ENCODE measurements around the gene SCGB1D4.

DNA sequence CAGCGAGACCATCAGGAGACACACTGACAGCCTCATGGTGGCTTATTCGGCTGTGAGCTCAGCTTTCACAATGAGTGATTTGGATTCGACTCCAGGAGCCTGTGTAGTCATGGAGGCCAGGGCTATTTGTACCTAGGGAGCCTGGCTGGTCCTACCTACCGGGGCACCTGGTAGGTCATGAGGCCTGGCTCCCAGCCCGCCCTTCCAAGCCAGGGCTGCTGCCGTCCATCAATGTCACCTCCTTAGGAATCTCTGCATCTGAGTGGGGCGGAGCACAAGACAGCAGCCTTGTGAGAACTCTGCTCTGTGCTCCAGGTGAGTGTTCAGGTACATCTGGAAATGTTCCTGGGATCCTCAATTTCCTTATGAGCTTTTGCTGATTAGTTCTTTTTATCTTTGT is at the start of gene SCGB1D4:
- TF ChIP-seq, protein P1, sequence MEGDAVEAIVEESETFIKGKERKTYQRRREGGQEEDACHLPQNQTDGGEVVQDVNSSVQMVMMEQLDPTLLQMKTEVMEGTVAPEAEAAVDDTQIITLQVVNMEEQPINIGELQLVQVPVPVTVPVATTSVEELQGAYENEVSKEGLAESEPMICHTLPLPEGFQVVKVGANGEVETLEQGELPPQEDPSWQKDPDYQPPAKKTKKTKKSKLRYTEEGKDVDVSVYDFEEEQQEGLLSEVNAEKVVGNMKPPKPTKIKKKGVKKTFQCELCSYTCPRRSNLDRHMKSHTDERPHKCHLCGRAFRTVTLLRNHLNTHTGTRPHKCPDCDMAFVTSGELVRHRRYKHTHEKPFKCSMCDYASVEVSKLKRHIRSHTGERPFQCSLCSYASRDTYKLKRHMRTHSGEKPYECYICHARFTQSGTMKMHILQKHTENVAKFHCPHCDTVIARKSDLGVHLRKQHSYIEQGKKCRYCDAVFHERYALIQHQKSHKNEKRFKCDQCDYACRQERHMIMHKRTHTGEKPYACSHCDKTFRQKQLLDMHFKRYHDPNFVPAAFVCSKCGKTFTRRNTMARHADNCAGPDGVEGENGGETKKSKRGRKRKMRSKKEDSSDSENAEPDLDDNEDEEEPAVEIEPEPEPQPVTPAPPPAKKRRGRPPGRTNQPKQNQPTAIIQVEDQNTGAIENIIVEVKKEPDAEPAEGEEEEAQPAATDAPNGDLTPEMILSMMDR (IDR thresholded peaks at IDR 0.05), result no peak
- TF ChIP-seq POLR2A (IDR thresholded peaks at IDR 0.05) (no peak), EP300 (IDR thresholded peaks at IDR 0.05) (no peak)
